Type B pancreatic cell (in vitro differentiated cells): ENCODE measurements around the gene EDC3. TPM values are rescaled to one million over a fixed set of nuclear protein-coding genes. Genes with fewer than 3 reads are reported as not detected.

Source experiments
- DNase-seq: peaks from one replicate; pipeline ENCODE4 v3.0.0; 2021; ENCODE audit warnings: mixed read lengths; ENCODE audit not compliant: unreplicated experiment; ENCODE audit errors: extremely low spot score
- H3K27ac Mint-ChIP-seq: 2 replicates; pipeline ENCODE4 v1.8.0; 2021; ENCODE audit warnings: mild to moderate bottlenecking, mixed read lengths
- H3K27me3 Mint-ChIP-seq: 2 replicates; pipeline ENCODE4 v1.8.0; 2021; ENCODE audit warnings: mixed read lengths
- H3K36me3 Mint-ChIP-seq: 2 replicates; pipeline ENCODE4 v1.8.0; 2021; ENCODE audit warnings: mixed read lengths
- H3K4me1 Mint-ChIP-seq: one replicate; pipeline ENCODE4 v1.8.0; 2021; ENCODE audit warnings: mixed read lengths; ENCODE audit not compliant: unreplicated experiment
- H3K4me3 Mint-ChIP-seq: 2 replicates; pipeline ENCODE4 v1.8.0; 2021; ENCODE audit warnings: mild to moderate bottlenecking, mixed read lengths
- H3K9me3 Mint-ChIP-seq: 2 replicates; pipeline ENCODE4 v1.8.0; 2021; ENCODE audit warnings: mixed read lengths
- total RNA-seq: library from RNA; stranded (reverse); gene quantifications from 2 replicates; pipeline ENCODE4 v1.2.1, GENCODE V29; 2021; ENCODE audit warnings: low replicate concordance
- TF ChIP-seq, protein P1 (sequence below): fragments of 200-600 bp; sonication (generic); conservative IDR thresholded peaks from 2 replicates; pipeline ENCODE4 v1.5.0; 2021; ENCODE audit warnings: antibody characterized with exemption, mild to moderate bottlenecking

Gene EDC3
- total RNA-seq, 1 donor from 2014 or later: 72.3 TPM

DNA sequence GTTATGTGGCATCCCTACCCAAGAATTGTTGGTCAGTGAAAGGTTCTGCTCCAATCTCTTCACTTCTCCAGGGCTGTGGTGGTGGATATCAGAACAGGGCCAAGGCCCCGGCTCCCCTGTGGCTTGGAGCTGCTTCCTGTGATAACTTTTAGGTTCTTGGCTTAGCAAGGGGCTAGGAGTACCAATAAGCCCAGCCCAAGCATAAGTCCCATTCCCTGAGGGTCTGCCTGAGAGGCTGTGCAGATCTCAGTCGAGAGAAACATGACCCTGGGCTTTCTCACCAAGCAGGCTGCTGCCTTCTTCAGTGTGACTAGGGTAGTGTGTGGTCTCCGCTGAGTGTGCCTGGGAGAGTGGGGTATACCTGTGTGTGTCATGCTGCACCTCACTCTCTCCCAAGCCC lies 73.1 kb downstream of the EDC3 start:
- Mint-ChIP-seq H3K36me3 (peaks cover 15% of the 10 kb centered on the region), H3K4me1 (peaks cover 18% of the 10 kb centered on the region), H3K27ac (peak overlapping the region; percentile 5), H3K4me3 (no peak overlapping the region), H3K27me3 (no peaks in the 10 kb centered on the region), H3K9me3 (no peaks in the 10 kb centered on the region)
- no peak for DNase-seq
- TF ChIP-seq, protein P1, sequence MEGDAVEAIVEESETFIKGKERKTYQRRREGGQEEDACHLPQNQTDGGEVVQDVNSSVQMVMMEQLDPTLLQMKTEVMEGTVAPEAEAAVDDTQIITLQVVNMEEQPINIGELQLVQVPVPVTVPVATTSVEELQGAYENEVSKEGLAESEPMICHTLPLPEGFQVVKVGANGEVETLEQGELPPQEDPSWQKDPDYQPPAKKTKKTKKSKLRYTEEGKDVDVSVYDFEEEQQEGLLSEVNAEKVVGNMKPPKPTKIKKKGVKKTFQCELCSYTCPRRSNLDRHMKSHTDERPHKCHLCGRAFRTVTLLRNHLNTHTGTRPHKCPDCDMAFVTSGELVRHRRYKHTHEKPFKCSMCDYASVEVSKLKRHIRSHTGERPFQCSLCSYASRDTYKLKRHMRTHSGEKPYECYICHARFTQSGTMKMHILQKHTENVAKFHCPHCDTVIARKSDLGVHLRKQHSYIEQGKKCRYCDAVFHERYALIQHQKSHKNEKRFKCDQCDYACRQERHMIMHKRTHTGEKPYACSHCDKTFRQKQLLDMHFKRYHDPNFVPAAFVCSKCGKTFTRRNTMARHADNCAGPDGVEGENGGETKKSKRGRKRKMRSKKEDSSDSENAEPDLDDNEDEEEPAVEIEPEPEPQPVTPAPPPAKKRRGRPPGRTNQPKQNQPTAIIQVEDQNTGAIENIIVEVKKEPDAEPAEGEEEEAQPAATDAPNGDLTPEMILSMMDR: no peak

DNA sequence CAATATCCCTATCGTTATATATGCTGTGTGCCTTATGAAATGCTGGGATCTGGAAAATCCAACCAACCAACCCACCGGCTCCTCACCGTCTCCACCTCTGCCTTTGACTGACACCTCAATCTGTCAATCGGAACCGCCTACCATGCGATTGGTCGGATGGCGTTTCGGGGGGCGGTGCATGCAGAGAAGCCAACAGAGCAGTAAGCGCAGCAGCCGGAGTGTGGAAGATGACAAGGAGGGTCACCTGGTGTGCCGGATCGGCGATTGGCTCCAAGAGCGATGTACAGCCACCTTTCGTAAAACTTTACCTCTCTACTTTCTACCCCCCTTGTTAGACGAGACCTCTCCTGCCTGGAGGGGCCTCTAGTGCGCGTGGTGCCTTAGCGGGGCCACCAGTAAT lies 73.9 kb downstream of the EDC3 start:
- no peaks in the 10 kb centered on the region for H3K27me3 Mint-ChIP-seq
- H3K4me1 Mint-ChIP-seq: peaks cover 27% of the 10 kb centered on the region
- DNase-seq: no peak
- no peaks in the 10 kb centered on the region for H3K9me3 Mint-ChIP-seq
- H3K36me3 Mint-ChIP-seq: peaks cover 15% of the 10 kb centered on the region
- TF ChIP-seq, protein P1: no peak
- no peak overlapping the region for H3K4me3 Mint-ChIP-seq
- H3K27ac Mint-ChIP-seq: peak overlapping the region; percentile 5

DNA sequence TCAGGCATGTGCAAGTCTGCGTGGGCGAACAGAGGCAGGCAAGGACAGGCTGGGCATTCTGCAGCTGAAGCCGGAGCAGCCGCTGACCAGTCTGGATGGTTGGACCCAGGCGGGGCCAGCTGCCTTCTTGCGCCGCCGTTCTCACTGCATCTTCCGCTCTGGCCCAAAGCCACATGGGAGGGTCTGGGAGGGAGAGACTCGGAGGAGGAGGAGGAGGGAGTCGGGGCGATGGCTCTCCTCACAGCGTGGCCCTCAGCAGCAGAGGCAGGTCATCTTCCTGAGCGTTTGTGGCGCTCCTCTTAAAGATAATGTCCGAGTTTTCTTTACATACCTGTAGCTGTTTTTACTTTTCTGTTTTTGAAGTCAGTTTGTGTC lies 74.3 kb downstream of the EDC3 start:
- Mint-ChIP-seq H3K4me3 (no peak overlapping the region), H3K9me3 (no peaks in the 10 kb centered on the region), H3K4me1 (peaks cover 31% of the 10 kb centered on the region), H3K27ac (peak overlapping the region; percentile 88), H3K36me3 (peaks cover 15% of the 10 kb centered on the region), H3K27me3 (no peaks in the 10 kb centered on the region)
- TF ChIP-seq, protein P1: no peak
- DNase-seq: no peak

DNA sequence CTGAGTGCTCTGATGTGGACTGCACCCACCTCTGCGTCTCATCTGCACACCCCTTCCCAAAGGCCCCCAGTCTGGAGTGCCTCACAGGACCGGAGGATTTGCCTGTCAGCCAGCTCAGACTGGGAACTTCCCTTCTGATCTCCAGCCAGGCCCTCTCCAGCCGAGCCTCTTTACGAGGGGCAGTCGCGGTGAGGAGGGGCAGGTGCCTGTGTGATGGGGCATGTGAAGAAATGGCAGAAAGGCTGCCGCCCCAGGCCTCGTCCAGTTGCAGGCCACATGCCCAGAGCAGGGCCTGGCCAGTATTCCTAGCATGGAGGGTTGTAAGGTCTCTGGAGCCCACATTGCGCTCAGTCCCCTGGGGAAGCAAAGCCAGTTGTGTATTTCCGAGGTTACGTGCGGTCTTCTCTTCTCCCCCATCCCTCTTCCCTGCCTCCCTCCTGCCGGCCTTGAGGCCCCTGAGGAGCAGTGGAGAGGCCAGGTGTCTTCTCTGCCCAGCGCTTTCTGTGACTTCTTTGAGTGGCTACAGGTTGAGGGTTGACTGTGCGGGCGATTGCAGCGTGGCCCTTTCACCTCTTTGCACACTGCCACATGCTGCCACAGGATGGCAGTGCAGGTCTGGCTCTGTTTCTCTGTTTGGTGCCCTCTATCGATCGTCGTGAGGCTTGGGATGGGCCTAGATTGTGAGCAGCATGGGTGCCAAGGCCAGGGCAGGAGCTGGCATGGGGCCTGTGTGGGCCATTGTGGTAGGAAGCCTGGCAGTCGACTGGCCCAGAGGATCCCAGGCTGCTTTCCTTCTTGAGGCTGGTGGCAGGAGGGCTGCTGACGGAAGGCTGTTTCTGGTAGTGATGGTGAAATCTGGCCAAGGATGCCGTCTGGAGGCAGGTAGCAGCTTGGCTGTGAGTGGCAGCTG lies 74.9 kb downstream of the EDC3 start:
- TF ChIP-seq, protein P1: peak; percentile 88
- Mint-ChIP-seq H3K4me3 (peak overlapping the region; percentile 77), H3K4me1 (peaks cover 33% of the 10 kb centered on the region), H3K36me3 (peaks cover 15% of the 10 kb centered on the region), H3K9me3 (no peaks in the 10 kb centered on the region), H3K27me3 (no peaks in the 10 kb centered on the region), H3K27ac (peak overlapping the region; percentile 88)
- DNase-seq: no peak

DNA sequence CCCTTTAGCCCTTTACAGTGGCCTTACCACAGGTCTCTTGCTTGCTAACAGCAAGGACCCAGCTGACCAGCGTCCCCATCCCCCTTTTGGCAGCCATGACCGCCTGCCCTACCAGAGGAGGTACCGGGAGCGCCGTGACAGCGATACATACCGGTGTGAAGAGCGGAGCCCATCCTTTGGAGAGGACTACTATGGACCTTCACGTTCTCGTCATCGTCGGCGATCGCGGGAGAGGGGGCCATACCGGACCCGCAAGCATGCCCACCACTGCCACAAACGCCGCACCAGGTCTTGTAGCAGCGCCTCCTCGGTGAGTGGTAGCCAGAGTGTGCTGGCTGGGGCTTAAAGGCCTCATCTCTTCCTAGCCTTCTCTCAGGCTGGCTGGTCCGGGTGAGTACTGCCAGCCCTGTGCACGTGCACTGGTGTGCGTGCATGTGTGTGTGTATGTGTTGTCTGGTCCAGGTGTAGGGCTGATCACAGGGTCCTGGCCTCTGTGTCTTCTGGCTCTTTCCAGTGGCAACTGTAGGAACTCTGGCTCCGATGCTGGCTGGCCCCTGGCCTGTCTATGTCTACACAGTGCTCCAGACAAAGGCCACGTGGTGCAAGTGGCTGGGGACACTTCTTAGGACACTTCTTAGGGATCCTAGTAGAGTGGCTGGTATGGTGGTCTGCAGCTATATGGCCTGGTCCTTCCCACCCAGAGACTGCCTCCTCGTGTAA lies 75.7 kb downstream of the EDC3 start:
- Mint-ChIP-seq H3K4me1 (peaks cover 33% of the 10 kb centered on the region), H3K27me3 (no peaks in the 10 kb centered on the region), H3K4me3 (peak overlapping the region; percentile 57), H3K9me3 (no peaks in the 10 kb centered on the region), H3K36me3 (peaks cover 15% of the 10 kb centered on the region), H3K27ac (peak overlapping the region; percentile 29)
- TF ChIP-seq, protein P1: no peak
- DNase-seq: no peak
